Neural progenitor cell (in vitro differentiated cells): ENCODE results near the gene PROX2. TPM values are rescaled to one million over a fixed set of nuclear protein-coding genes. Genes with fewer than 3 reads are reported as not detected.

ENCODE experiments used
- DNase-seq: peaks from one replicate; pipeline ENCODE4 v3.0.0-alpha.2; 2016; ENCODE audit warnings: low spot score
- H2AFZ ChIP-seq: fragments of 200-600 bp; sonication (generic); replicated peaks from 2 replicates; pipeline ENCODE4 v1.6.1; 2016; ENCODE audit warnings: antibody characterized with exemption
- H3F3A ChIP-seq: fragments of 200-600 bp; sonication (generic); 2 replicates; pipeline ENCODE4 v1.6.1; 2016; ENCODE audit warnings: antibody characterized with exemption, low read depth
- H3K27ac ChIP-seq: fragments of 200-600 bp; sonication (generic); 2 replicates; pipeline ENCODE4 v1.5.1; 2016; ENCODE audit warnings: mild to moderate bottlenecking
- H3K27me3 ChIP-seq: fragments of 200-600 bp; sonication (generic); 2 replicates; pipeline ENCODE4 v1.6.1; 2016; ENCODE audit warnings: mild to moderate bottlenecking, moderate library complexity
- H3K36me3 ChIP-seq: fragments of 200-600 bp; sonication (generic); 2 replicates; pipeline ENCODE4 v1.5.1; 2016
- H3K4me1 ChIP-seq: fragments of 200-600 bp; sonication (generic); 2 replicates; pipeline ENCODE4 v1.6.1; 2016; ENCODE audit warnings: mixed run types
- H3K4me2 ChIP-seq: fragments of 200-600 bp; sonication (generic); 2 replicates; pipeline ENCODE4 v1.6.1; 2016
- H3K4me3 ChIP-seq: fragments of 200-600 bp; sonication (generic); 2 replicates; pipeline ENCODE4 v1.5.1; 2016
- H3K79me2 ChIP-seq: fragments of 200-600 bp; sonication (generic); 2 replicates; pipeline ENCODE4 v1.6.1; 2016; ENCODE audit warnings: low read depth
- H3K9ac ChIP-seq: fragments of 200-600 bp; sonication (generic); 2 replicates; pipeline ENCODE4 v1.6.1; 2016
- H3K9me3 ChIP-seq: fragments of 200-600 bp; sonication (generic); 2 replicates; pipeline ENCODE4 v1.5.1; 2016; ENCODE audit warnings: low read depth
- H4K20me1 ChIP-seq: fragments of 200-600 bp; sonication (generic); 2 replicates; pipeline ENCODE4 v1.6.1; 2016; ENCODE audit warnings: low read depth
- H3K27ac Mint-ChIP-seq: 3 replicates; pipeline ENCODE4 v1.8.0; 2021; ENCODE audit warnings: mixed read lengths
- H3K27me3 Mint-ChIP-seq: 2 replicates; pipeline ENCODE4 v1.8.0; 2022; ENCODE audit warnings: low read depth, mild to moderate bottlenecking, inconsistent platforms, moderate library complexity, mixed read lengths; ENCODE audit not compliant: insufficient read depth
- H3K36me3 Mint-ChIP-seq: 3 replicates; pipeline ENCODE4 v1.8.0; 2021; ENCODE audit warnings: mixed read lengths
- H3K4me1 Mint-ChIP-seq: 3 replicates; pipeline ENCODE4 v1.8.0; 2021; ENCODE audit warnings: mixed read lengths
- H3K4me3 Mint-ChIP-seq: 3 replicates; pipeline ENCODE4 v1.8.0; 2021; ENCODE audit warnings: mild to moderate bottlenecking, moderate library complexity, mixed read lengths
- H3K9me3 Mint-ChIP-seq: 3 replicates; pipeline ENCODE4 v1.8.0; 2020; ENCODE audit warnings: mixed read lengths
- EZH2 ChIP-seq: fragments of 200-600 bp; sonication (generic); IDR thresholded peaks from 2 replicates; pipeline ENCODE4 v1.6.1; 2017; ENCODE audit warnings: antibody characterized with exemption, mild to moderate bottlenecking, moderate library complexity
- EZH2phosphoT487 ChIP-seq: fragments of 200-600 bp; sonication (generic); IDR thresholded peaks from 2 replicates; pipeline ENCODE4 v1.6.1; 2017; ENCODE audit warnings: antibody characterized with exemption
- total RNA-seq: library from RNA; depleted of rRNA; stranded (reverse); fragments of >200 nt; gene quantifications from 2 replicates; pipeline ENCODE4 v1.2.3, GENCODE V29; 2015; ENCODE audit warnings: low replicate concordance
- TF ChIP-seq, protein P1 (sequence below): fragments of 200-600 bp; sonication (generic); IDR thresholded peaks from 2 replicates; pipeline ENCODE4 v1.5.1; 2017; ENCODE audit warnings: antibody characterized with exemption, mild to moderate bottlenecking

The PROX2 gene
- total RNA-seq, 1 donor from 2014 or later: not detected

DNA sequence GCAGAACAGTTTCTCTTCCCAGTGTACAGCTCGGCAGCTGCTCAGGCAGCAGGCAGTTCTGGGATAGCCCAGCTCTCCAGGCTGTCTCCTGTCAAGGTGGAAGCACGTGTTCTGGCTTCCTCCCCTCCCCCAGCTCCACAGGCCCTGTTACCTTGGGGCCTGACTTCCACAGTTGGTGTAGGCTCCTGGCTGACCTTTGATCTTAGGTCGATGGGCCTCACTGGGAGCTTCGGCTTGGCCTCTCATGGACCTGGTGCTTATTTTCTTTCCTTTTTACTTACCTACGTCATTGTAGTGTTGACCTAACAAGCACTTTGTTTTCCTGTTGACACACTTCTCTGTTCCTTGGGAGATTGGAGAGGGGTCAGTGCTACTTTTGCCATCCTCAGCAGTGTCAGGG is 22.7 kb upstream of the PROX2 start:
- peaks cover 16% of the 10 kb centered on the region for H3K36me3 ChIP-seq
- no peak overlapping the region for H2AFZ ChIP-seq
- Mint-ChIP-seq H3K4me3 (no peak overlapping the region), H3K27me3 (peaks cover 2% of the 10 kb centered on the region), H3K4me1 (no peaks in the 10 kb centered on the region), H3K9me3 (no peaks in the 10 kb centered on the region), H3K36me3 (peaks cover 60% of the 10 kb centered on the region), H3K27ac (no peak overlapping the region)
- H3K27ac ChIP-seq: no peak overlapping the region
- no peaks in the 10 kb centered on the region for H3K27me3 ChIP-seq
- no peak overlapping the region for H3K9ac ChIP-seq
- H4K20me1 ChIP-seq: peaks cover 6% of the 10 kb centered on the region
- no peak overlapping the region for H3K4me2 ChIP-seq
- H3K79me2 ChIP-seq: no peaks in the 10 kb centered on the region
- H3K4me3 ChIP-seq: no peak overlapping the region
- TF ChIP-seq EZH2: no peak
- TF ChIP-seq, protein P1, sequence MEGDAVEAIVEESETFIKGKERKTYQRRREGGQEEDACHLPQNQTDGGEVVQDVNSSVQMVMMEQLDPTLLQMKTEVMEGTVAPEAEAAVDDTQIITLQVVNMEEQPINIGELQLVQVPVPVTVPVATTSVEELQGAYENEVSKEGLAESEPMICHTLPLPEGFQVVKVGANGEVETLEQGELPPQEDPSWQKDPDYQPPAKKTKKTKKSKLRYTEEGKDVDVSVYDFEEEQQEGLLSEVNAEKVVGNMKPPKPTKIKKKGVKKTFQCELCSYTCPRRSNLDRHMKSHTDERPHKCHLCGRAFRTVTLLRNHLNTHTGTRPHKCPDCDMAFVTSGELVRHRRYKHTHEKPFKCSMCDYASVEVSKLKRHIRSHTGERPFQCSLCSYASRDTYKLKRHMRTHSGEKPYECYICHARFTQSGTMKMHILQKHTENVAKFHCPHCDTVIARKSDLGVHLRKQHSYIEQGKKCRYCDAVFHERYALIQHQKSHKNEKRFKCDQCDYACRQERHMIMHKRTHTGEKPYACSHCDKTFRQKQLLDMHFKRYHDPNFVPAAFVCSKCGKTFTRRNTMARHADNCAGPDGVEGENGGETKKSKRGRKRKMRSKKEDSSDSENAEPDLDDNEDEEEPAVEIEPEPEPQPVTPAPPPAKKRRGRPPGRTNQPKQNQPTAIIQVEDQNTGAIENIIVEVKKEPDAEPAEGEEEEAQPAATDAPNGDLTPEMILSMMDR: no peak
- TF ChIP-seq EZH2phosphoT487: no peak
- no peaks in the 10 kb centered on the region for H3K9me3 ChIP-seq
- peaks cover 3% of the 10 kb centered on the region for H3F3A ChIP-seq
- no peaks in the 10 kb centered on the region for H3K4me1 ChIP-seq
- DNase-seq: no peak

DNA sequence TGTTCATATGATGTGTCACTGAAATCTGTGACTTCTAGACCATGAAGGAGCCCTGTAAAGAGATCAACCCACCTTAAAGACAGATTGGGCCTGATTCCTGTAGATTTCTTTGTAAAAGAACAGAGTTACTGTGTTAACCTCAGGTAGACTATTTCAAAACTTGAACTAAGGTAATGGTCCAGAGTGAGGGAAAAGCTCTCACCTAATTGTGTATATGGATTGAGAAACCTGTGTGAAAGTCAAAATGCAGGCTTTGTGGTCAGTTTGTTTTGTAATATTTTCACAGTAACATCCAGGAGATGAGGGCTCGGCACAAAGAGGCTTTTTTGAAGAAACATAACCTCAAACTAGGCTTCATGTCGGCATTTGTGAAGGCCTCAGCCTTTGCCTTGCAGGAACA is 22.1 kb upstream of the PROX2 start:
- no peaks in the 10 kb centered on the region for H3K27me3 ChIP-seq
- Mint-ChIP-seq H3K4me1 (no peaks in the 10 kb centered on the region), H3K36me3 (peaks cover 60% of the 10 kb centered on the region), H3K9me3 (no peaks in the 10 kb centered on the region), H3K27ac (no peak overlapping the region), H3K4me3 (no peak overlapping the region), H3K27me3 (peaks cover 2% of the 10 kb centered on the region)
- no peaks in the 10 kb centered on the region for H3K4me1 ChIP-seq
- H3K9me3 ChIP-seq: no peaks in the 10 kb centered on the region
- peaks cover 5% of the 10 kb centered on the region for H4K20me1 ChIP-seq
- no peak overlapping the region for H3K4me3 ChIP-seq
- TF ChIP-seq EZH2phosphoT487: no peak
- TF ChIP-seq, protein P1: no peak
- TF ChIP-seq EZH2: no peak
- DNase-seq: no peak
- no peak overlapping the region for H3K27ac ChIP-seq
- no peak overlapping the region for H2AFZ ChIP-seq
- H3K79me2 ChIP-seq: no peaks in the 10 kb centered on the region
- H3F3A ChIP-seq: peaks cover 3% of the 10 kb centered on the region
- peaks cover 19% of the 10 kb centered on the region for H3K36me3 ChIP-seq
- no peak overlapping the region for H3K9ac ChIP-seq
- no peak overlapping the region for H3K4me2 ChIP-seq

DNA sequence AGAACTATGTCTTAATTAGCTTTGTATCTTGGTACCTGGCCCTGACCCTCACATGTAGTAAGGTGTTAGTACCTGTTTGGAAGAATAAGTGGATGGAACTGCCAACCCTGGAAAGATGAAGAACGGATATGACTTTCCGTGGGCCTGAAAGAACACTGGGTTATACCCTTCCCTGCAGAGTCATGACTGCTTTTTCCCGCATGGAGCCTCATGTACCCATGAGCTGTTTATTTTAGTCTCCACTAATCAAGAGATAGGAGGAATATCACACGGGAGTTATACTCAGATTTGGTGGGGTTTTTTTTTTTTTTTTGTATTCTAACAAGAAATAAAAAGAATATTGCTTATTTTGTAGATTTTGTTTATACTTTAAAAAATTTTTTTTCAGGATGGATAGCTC is 21.7 kb upstream of the PROX2 start:
- Mint-ChIP-seq H3K27me3 (peaks cover 2% of the 10 kb centered on the region), H3K36me3 (peaks cover 57% of the 10 kb centered on the region), H3K4me1 (no peaks in the 10 kb centered on the region), H3K9me3 (no peaks in the 10 kb centered on the region), H3K27ac (no peak overlapping the region), H3K4me3 (no peak overlapping the region)
- peaks cover under 1% of the 10 kb centered on the region for H4K20me1 ChIP-seq
- no peak overlapping the region for H3K27ac ChIP-seq
- peaks cover 3% of the 10 kb centered on the region for H3F3A ChIP-seq
- no peak for DNase-seq
- no peak overlapping the region for H3K9ac ChIP-seq
- no peaks in the 10 kb centered on the region for H3K9me3 ChIP-seq
- TF ChIP-seq EZH2phosphoT487 (no peak), EZH2 (no peak)
- TF ChIP-seq, protein P1: no peak
- no peak overlapping the region for H2AFZ ChIP-seq
- no peaks in the 10 kb centered on the region for H3K79me2 ChIP-seq
- peaks cover 19% of the 10 kb centered on the region for H3K36me3 ChIP-seq
- no peak overlapping the region for H3K4me3 ChIP-seq
- no peaks in the 10 kb centered on the region for H3K4me1 ChIP-seq
- no peaks in the 10 kb centered on the region for H3K27me3 ChIP-seq
- no peak overlapping the region for H3K4me2 ChIP-seq
